ENCODE data around the gene IL36RN. TPM values are rescaled to one million over a fixed set of nuclear protein-coding genes. Genes with fewer than 3 reads are reported as not detected.

The IL36RN gene
- total RNA-seq, 1 experiment from 2014 or later = 0.36 TPM

GRCh38 chr2:113060796-113061195 lies 1.8 kb downstream of the IL36RN start:
- intact Hi-C loops (cut with micrococcal nuclease) = no loop called here
- no peaks in the 10 kb centered on the region for H3F3A ChIP-seq (ENCODE audit: low read length, unreplicated experiment)
- H4K20me1 ChIP-seq (ENCODE audit: low read length) = no peaks in the 10 kb centered on the region
- ATAC-seq (no peak), DNase-seq (no peak)
- no peaks in the 10 kb centered on the region for H3K9me2 ChIP-seq (replicated peaks; ENCODE audit: low read length)
- no peaks in the 10 kb centered on the region for H3K36me3 ChIP-seq (ENCODE audit: low read depth, low read length)
- H3K4me2 ChIP-seq (ENCODE audit: low read length) = no peak overlapping the region
- H2AFZ ChIP-seq (ENCODE audit: low read length) = no peak overlapping the region
- no TSS peak for BruUV-seq (replicated peaks)
- POLR2A ChIA-PET (ENCODE audit: unreplicated experiment) = no interaction called here
- CTCF ChIA-PET = no interaction called here
- TF ChIP-seq EZH2phosphoT487 (IDR thresholded peaks at IDR 0.05; ENCODE audit: borderline replicate concordance, low read length) (no peak), EZH2 (IDR thresholded peaks at IDR 0.05; ENCODE audit: low read length, unreplicated experiment) (no peak), CTCF (conservative IDR thresholded peaks at IDR 0.05; ENCODE audit: low read depth, low read length) (no peak)
- H3K9ac ChIP-seq (ENCODE audit: low read length) = no peak overlapping the region
- H3K4me1 ChIP-seq (ENCODE audit: insufficient read depth, low read length) = peaks cover 23% of the 10 kb centered on the region
- no peaks in the 10 kb centered on the region for H3K27me3 ChIP-seq (ENCODE audit: low read length)
- no peaks in the 10 kb centered on the region for H3K9me3 ChIP-seq (ENCODE audit: low read length)
- no peak overlapping the region for H3K27ac ChIP-seq (ENCODE audit: low read length)
- H3K79me2 ChIP-seq (ENCODE audit: low read length) = no peaks in the 10 kb centered on the region
- no peak overlapping the region for H3K4me3 ChIP-seq (ENCODE audit: low read length)

GRCh38 chr2:113061241-113061640 lies 2.2 kb downstream of the IL36RN start:
- H3K27ac ChIP-seq (ENCODE audit: low read length) = no peak overlapping the region
- POLR2A ChIA-PET (ENCODE audit: unreplicated experiment) = no interaction called here
- H3K27me3 ChIP-seq (ENCODE audit: low read length) = no peaks in the 10 kb centered on the region
- no peak overlapping the region for H3K9ac ChIP-seq (ENCODE audit: low read length)
- TF ChIP-seq EZH2phosphoT487 (IDR thresholded peaks at IDR 0.05; ENCODE audit: borderline replicate concordance, low read length) (no peak), CTCF (conservative IDR thresholded peaks at IDR 0.05; ENCODE audit: low read depth, low read length) (no peak), EZH2 (IDR thresholded peaks at IDR 0.05; ENCODE audit: low read length, unreplicated experiment) (no peak)
- no peak overlapping the region for H3K4me3 ChIP-seq (ENCODE audit: low read length)
- H3K9me2 ChIP-seq (replicated peaks; ENCODE audit: low read length) = no peaks in the 10 kb centered on the region
- ATAC-seq (no peak), DNase-seq (no peak)
- BruUV-seq (replicated peaks) = no TSS peak
- no peaks in the 10 kb centered on the region for H3K9me3 ChIP-seq (ENCODE audit: low read length)
- H4K20me1 ChIP-seq (ENCODE audit: low read length) = no peaks in the 10 kb centered on the region
- H3K79me2 ChIP-seq (ENCODE audit: low read length) = no peaks in the 10 kb centered on the region
- H3K36me3 ChIP-seq (ENCODE audit: low read depth, low read length) = no peaks in the 10 kb centered on the region
- peaks cover 23% of the 10 kb centered on the region for H3K4me1 ChIP-seq (ENCODE audit: insufficient read depth, low read length)
- CTCF ChIA-PET = no interaction called here
- intact Hi-C loops (cut with micrococcal nuclease) = no loop called here
- no peaks in the 10 kb centered on the region for H3F3A ChIP-seq (ENCODE audit: low read length, unreplicated experiment)
- no peak overlapping the region for H2AFZ ChIP-seq (ENCODE audit: low read length)
- H3K4me2 ChIP-seq (ENCODE audit: low read length) = no peak overlapping the region

GRCh38 chr2:113061896-113062770 lies 3.1 kb downstream of the IL36RN start:
- Histone ChIP-seq H3K4me2 (ENCODE audit: low read length) (no peak overlapping the region), H3K9me2 (replicated peaks; ENCODE audit: low read length) (no peaks in the 10 kb centered on the region), H3F3A (ENCODE audit: low read length, unreplicated experiment) (no peaks in the 10 kb centered on the region), H3K27me3 (ENCODE audit: low read length) (no peaks in the 10 kb centered on the region), H3K4me1 (ENCODE audit: insufficient read depth, low read length) (peaks cover 23% of the 10 kb centered on the region), H2AFZ (ENCODE audit: low read length) (no peak overlapping the region), H4K20me1 (ENCODE audit: low read length) (no peaks in the 10 kb centered on the region), H3K36me3 (ENCODE audit: low read depth, low read length) (no peaks in the 10 kb centered on the region), H3K9ac (ENCODE audit: low read length) (no peak overlapping the region), H3K9me3 (ENCODE audit: low read length) (no peaks in the 10 kb centered on the region), H3K4me3 (ENCODE audit: low read length) (no peak overlapping the region), H3K27ac (ENCODE audit: low read length) (no peak overlapping the region), H3K79me2 (ENCODE audit: low read length) (no peaks in the 10 kb centered on the region)
- DNase-seq = no peak
- intact Hi-C loops (cut with micrococcal nuclease) = no loop called here
- ChIA-PET CTCF (interaction anchor here (1.1 kb wide), 1 partner anchor 103 kb away, joined by 4 read pairs; no protein-coding TSS in a partner anchor), POLR2A (ENCODE audit: unreplicated experiment) (no interaction called here)
- no peak for ATAC-seq
- BruUV-seq (replicated peaks) = no TSS peak
- TF ChIP-seq EZH2phosphoT487 (IDR thresholded peaks at IDR 0.05; ENCODE audit: borderline replicate concordance, low read length) (no peak), CTCF (conservative IDR thresholded peaks at IDR 0.05; ENCODE audit: low read depth, low read length) (no peak), EZH2 (IDR thresholded peaks at IDR 0.05; ENCODE audit: low read length, unreplicated experiment) (no peak)

Data from PC-3 (cell line).